ENCODE measurements around the gene LRP3.

GRCh38 chr19:33193269-33193864 lies 763 bp upstream of the LRP3 start:
- TF ChIP-seq, protein P1, sequence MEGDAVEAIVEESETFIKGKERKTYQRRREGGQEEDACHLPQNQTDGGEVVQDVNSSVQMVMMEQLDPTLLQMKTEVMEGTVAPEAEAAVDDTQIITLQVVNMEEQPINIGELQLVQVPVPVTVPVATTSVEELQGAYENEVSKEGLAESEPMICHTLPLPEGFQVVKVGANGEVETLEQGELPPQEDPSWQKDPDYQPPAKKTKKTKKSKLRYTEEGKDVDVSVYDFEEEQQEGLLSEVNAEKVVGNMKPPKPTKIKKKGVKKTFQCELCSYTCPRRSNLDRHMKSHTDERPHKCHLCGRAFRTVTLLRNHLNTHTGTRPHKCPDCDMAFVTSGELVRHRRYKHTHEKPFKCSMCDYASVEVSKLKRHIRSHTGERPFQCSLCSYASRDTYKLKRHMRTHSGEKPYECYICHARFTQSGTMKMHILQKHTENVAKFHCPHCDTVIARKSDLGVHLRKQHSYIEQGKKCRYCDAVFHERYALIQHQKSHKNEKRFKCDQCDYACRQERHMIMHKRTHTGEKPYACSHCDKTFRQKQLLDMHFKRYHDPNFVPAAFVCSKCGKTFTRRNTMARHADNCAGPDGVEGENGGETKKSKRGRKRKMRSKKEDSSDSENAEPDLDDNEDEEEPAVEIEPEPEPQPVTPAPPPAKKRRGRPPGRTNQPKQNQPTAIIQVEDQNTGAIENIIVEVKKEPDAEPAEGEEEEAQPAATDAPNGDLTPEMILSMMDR (IDR thresholded peaks at IDR 0.05), result no peak
- TF ChIP-seq ZFX (IDR thresholded peaks at IDR 0.05; ENCODE audit: borderline replicate concordance), result no peak

All from 22Rv1 (cell line).